SK-N-SH (cell line): Measurements from ENCODE around the gene RFX4. TPM values are rescaled to one million over a fixed set of nuclear protein-coding genes. Genes with fewer than 3 reads are reported as not detected.

ENCODE experiments used
- CTCF ChIA-PET: fragments of 300-600, 350-600 bp; formaldehyde crosslinking; extraction: SDS; loops from one replicate; lab custom pipeline; 2021; lab: Yijun Ruan, JAX
- POLR2A ChIA-PET: fragments of 350-600 bp; sonication (Branson Sonifier 250); formaldehyde crosslinking; extraction: SDS; loops from one replicate; lab custom pipeline; 2020; ENCODE audit warnings: antibody characterized with exemption, inconsistent platforms; lab: Yijun Ruan, JAX
- DNase-seq: peaks from one replicate; pipeline ENCODE4 v3.0.0; 2012
- H2AFZ ChIP-seq: fragments of 200-600 bp; sonication (generic); 2 replicates; pipeline ENCODE4 v1.8.1; 2016; ENCODE audit warnings: antibody characterized with exemption, mild to moderate bottlenecking, low read depth
- H3F3A ChIP-seq: fragments of 200-600 bp; sonication (generic); replicated peaks from 2 replicates; pipeline ENCODE3; 2016; ENCODE audit warnings: antibody characterized with exemption, mild to moderate bottlenecking; ENCODE audit not compliant: insufficient read depth
- H3K27ac ChIP-seq, 2 experiments: fragments of 200-500 bp in 1 of 2; fragments of 200-600 bp in 1 of 2; sonication (Bioruptor generic) in 1 of 2; sonication (generic), shearing (Covaris generic) in 1 of 2; 2 replicates each; pipeline versions ENCODE4 v1.5.1 to v1.6.1; 2014 to 2016; ENCODE audit warnings: low read depth in 2 of 2, inconsistent platforms in 1 of 2, low read length in 1 of 2, mild to moderate bottlenecking in 1 of 2, mixed read lengths in 1 of 2
- H3K27me3 ChIP-seq: fragments of 200-600 bp; sonication (generic), shearing (Covaris generic); 2 replicates; pipeline ENCODE4 v1.6.1; 2016; ENCODE audit warnings: mixed run types; ENCODE audit not compliant: insufficient read depth
- H3K36me3 ChIP-seq, 2 experiments: fragments of 200-500 bp in 1 of 2; fragments of 200-600 bp in 1 of 2; sonication (Bioruptor generic) in 1 of 2; sonication (generic) in 1 of 2; replicated peaks in 1 of 2; 2 replicates each; pipeline versions ENCODE3 to v1.5.1; 2014 to 2016; ENCODE audit warnings: low read length in 1 of 2, mild to moderate bottlenecking in 1 of 2; ENCODE audit not compliant: insufficient read depth in 2 of 2, control insufficient read depth in 1 of 2
- H3K4me1 ChIP-seq, 2 experiments: fragments of 200-500 bp in 1 of 2; fragments of 200-600 bp in 1 of 2; sonication (Bioruptor generic) in 1 of 2; sonication (generic), shearing (Covaris generic) in 1 of 2; 2 replicates each; pipeline versions ENCODE4 v1.5.1 to v1.6.1; 2014 to 2016; ENCODE audit warnings: low read depth in 1 of 2, low read length in 1 of 2, mixed run types in 1 of 2; ENCODE audit not compliant: insufficient read depth in 2 of 2, control insufficient read depth in 1 of 2
- H3K4me2 ChIP-seq: fragments of 200-600 bp; sonication (generic), shearing (Covaris generic); 2 replicates; pipeline ENCODE4 v1.6.1; 2017; ENCODE audit warnings: mixed run types
- H3K4me3 ChIP-seq, 2 experiments: fragments of 200-500 bp in 1 of 2; fragments of 200-600 bp in 1 of 2; sonication (Bioruptor generic) in 1 of 2; sonication (generic), shearing (Covaris generic) in 1 of 2; 2 replicates each; pipeline versions ENCODE4 v1.5.1 to v1.8.1; 2014 to 2016; ENCODE audit warnings: low read depth in 2 of 2, inconsistent platforms in 1 of 2, low read length in 1 of 2, mild to moderate bottlenecking in 1 of 2, mixed read lengths in 1 of 2, moderate library complexity in 1 of 2
- H3K79me2 ChIP-seq: fragments of 200-600 bp; sonication (generic); 2 replicates; pipeline ENCODE4 v1.8.1; 2017; ENCODE audit warnings: mild to moderate bottlenecking; ENCODE audit not compliant: insufficient read depth
- H3K9ac ChIP-seq: fragments of 200-600 bp; sonication (generic); 2 replicates; pipeline ENCODE4 v1.6.1; 2017; ENCODE audit warnings: mixed run types
- H3K9me2 ChIP-seq: fragments of 200-600 bp; sonication (generic); 2 replicates; pipeline ENCODE4 v1.6.1; 2017; ENCODE audit warnings: mixed run types
- H3K9me3 ChIP-seq: fragments of 200-600 bp; sonication (generic); 2 replicates; pipeline ENCODE4 v1.6.1; 2017; ENCODE audit warnings: mixed run types, mild to moderate bottlenecking, moderate library complexity
- H4K20me1 ChIP-seq: fragments of 200-600 bp; sonication (generic); 2 replicates; pipeline ENCODE4 v1.6.1; 2017; ENCODE audit warnings: mild to moderate bottlenecking, mixed run types; ENCODE audit not compliant: insufficient read depth
- ELF1 ChIP-seq: IDR thresholded peaks from 2 replicates; pipeline ENCODE4 v1.4.0; 2012
- EP300 ChIP-seq, 2 experiments: IDR thresholded peaks; 2 replicates each; pipeline versions ENCODE4 v1.4.0 to v1.6.1; 2012; ENCODE audit warnings: borderline replicate concordance in 1 of 2, low read depth in 1 of 2, low read length in 1 of 2
- FOSL2 ChIP-seq: IDR thresholded peaks from 2 replicates; pipeline ENCODE4 v1.4.0; 2012; ENCODE audit warnings: low read depth, mild to moderate bottlenecking, moderate library complexity, borderline replicate concordance
- FOXJ3 ChIP-seq: sonication (generic); formaldehyde crosslinking; IDR thresholded peaks from 2 replicates; pipeline ENCODE4 v1.5.1; 2020; ENCODE audit warnings: mild to moderate bottlenecking, missing genetic modification reagents
- FOXM1 ChIP-seq: IDR thresholded peaks from 2 replicates; pipeline ENCODE4 v1.4.0; 2012; ENCODE audit warnings: low read depth, mild to moderate bottlenecking
- GABPA ChIP-seq: IDR thresholded peaks from 2 replicates; pipeline ENCODE4 v1.4.0; 2012; ENCODE audit warnings: low read depth, mild to moderate bottlenecking
- JUND ChIP-seq: IDR thresholded peaks from 2 replicates; pipeline ENCODE4 v1.4.0; 2012
- NRF1 ChIP-seq: IDR thresholded peaks from 2 replicates; pipeline ENCODE4 v1.6.1; 2012; ENCODE audit warnings: low read depth, mild to moderate bottlenecking, low read length
- RAD21 ChIP-seq: IDR thresholded peaks from 2 replicates; pipeline ENCODE4 v1.6.1; 2012; ENCODE audit warnings: mild to moderate bottlenecking, low read length
- RFX5 ChIP-seq: IDR thresholded peaks from 2 replicates; pipeline ENCODE4 v1.6.1; 2012; ENCODE audit warnings: mild to moderate bottlenecking, improper control_type of control experiment, low read length
- RXRA ChIP-seq: IDR thresholded peaks from 2 replicates; pipeline ENCODE4 v1.4.0; 2012; ENCODE audit warnings: low read depth, mild to moderate bottlenecking, borderline replicate concordance
- SIN3A ChIP-seq: IDR thresholded peaks from 2 replicates; pipeline ENCODE4 v1.6.1; 2012; ENCODE audit warnings: low read depth, mild to moderate bottlenecking, low read length, moderate library complexity, borderline replicate concordance
- SMC3 ChIP-seq: IDR thresholded peaks from 2 replicates; pipeline ENCODE4 v1.6.1; 2012; ENCODE audit warnings: low read depth, low read length, improper control_type of control experiment
- TAF1 ChIP-seq: IDR thresholded peaks from 2 replicates; pipeline ENCODE4 v1.6.1; 2012; ENCODE audit warnings: low read depth, mild to moderate bottlenecking, low read length, moderate library complexity, borderline replicate concordance
- TCF12 ChIP-seq: IDR thresholded peaks from 2 replicates; pipeline ENCODE4 v1.4.0; 2012
- YY1 ChIP-seq: IDR thresholded peaks from 2 replicates; pipeline ENCODE4 v1.4.0; 2012; ENCODE audit warnings: low read depth, mild to moderate bottlenecking
- WGBS: methylation state at CpG from one replicate; pipeline ENCODE4 v1.1.6; 2017; ENCODE audit warnings: low lambda C conversion rate; 5-methylcytosine and 5-hydroxymethylcytosine counted together
- polyA plus RNA-seq, 3 experiments: library from polyadenylated mRNA; depleted of rRNA; stranded (reverse); fragments of >200 nt; gene quantifications; 2 replicates each; pipeline ENCODE4 v1.2.3, GENCODE V29; 2012
- TF ChIP-seq, protein P1 (sequence below): IDR thresholded peaks from 2 replicates; pipeline ENCODE4 v1.4.0; 2012; ENCODE audit warnings: low read depth, borderline replicate concordance
- TF ChIP-seq, protein P2 (sequence below): IDR thresholded peaks from 2 replicates; pipeline ENCODE4 v1.4.0; 2012; ENCODE audit warnings: low read depth, borderline replicate concordance
- TF ChIP-seq, protein P3 (sequence below): IDR thresholded peaks from 2 replicates; pipeline ENCODE4; 2012
- TF ChIP-seq, protein P4 (sequence below): fragments of 150-350 bp; IDR thresholded peaks from 2 replicates; pipeline ENCODE4 v1.6.1; 2016; ENCODE audit warnings: mild to moderate bottlenecking, low read depth, low read length

The RFX4 gene
- polyA plus RNA-seq, 1 of the 3 experiments (the other 2 are of a cell fraction), result not detected

DNA sequence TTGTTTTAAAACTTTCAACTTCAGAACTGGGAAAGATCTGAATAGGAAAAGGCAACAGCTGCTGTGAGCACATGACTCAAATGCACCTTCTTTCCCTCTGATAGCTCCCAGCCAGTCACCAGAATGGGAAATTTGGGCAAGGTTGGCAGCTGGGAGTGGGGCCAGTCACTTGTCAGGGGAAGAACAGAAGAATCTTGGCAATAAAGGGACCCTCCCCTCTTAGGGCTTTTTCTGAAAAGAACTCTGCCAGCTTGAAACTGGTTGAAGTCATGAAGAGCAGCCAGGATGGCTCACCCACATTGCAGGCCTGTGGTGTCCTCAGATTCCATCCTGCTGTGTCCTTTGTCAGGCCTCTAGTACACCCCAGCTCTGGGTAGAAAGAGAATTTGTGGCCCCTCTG lies 181.4 kb downstream of the RFX4 start:
- POLR2A ChIA-PET, result no interaction called here
- TF ChIP-seq YY1 (no peak), NRF1 (no peak), SMC3 (no peak), TCF12 (no peak), EP300 (IDR thresholded peaks at IDR 0.05; ENCODE audit: borderline replicate concordance in 1 of 2, low read depth in 1 of 2, low read length in 1 of 2) (no peak), GABPA (no peak), RAD21 (no peak), JUND (no peak), FOSL2 (no peak), RXRA (no peak), TAF1 (no peak)
- TF ChIP-seq, protein P1, sequence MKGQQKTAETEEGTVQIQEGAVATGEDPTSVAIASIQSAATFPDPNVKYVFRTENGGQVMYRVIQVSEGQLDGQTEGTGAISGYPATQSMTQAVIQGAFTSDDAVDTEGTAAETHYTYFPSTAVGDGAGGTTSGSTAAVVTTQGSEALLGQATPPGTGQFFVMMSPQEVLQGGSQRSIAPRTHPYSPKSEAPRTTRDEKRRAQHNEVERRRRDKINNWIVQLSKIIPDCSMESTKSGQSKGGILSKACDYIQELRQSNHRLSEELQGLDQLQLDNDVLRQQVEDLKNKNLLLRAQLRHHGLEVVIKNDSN, result no peak
- TF ChIP-seq, protein P2, sequence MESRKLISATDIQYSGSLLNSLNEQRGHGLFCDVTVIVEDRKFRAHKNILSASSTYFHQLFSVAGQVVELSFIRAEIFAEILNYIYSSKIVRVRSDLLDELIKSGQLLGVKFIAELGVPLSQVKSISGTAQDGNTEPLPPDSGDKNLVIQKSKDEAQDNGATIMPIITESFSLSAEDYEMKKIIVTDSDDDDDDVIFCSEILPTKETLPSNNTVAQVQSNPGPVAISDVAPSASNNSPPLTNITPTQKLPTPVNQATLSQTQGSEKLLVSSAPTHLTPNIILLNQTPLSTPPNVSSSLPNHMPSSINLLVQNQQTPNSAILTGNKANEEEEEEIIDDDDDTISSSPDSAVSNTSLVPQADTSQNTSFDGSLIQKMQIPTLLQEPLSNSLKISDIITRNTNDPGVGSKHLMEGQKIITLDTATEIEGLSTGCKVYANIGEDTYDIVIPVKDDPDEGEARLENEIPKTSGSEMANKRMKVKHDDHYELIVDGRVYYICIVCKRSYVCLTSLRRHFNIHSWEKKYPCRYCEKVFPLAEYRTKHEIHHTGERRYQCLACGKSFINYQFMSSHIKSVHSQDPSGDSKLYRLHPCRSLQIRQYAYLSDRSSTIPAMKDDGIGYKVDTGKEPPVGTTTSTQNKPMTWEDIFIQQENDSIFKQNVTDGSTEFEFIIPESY, result no peak
- TF ChIP-seq, all 33 proteins: peak for 0
- Histone ChIP-seq H2AFZ (no peak overlapping the region), H3K9me3 (no peaks in the 10 kb centered on the region), H3K4me3 (no peak overlapping the region), H3K4me2 (no peak overlapping the region), H3K27ac (no peak overlapping the region), H3K9me2 (no peaks in the 10 kb centered on the region), H3K9ac (no peak overlapping the region), H4K20me1 (no peaks in the 10 kb centered on the region), H3F3A (no peaks in the 10 kb centered on the region), H3K79me2 (no peaks in the 10 kb centered on the region), H3K4me1 (peaks cover 0 to 11% of the 10 kb centered on the region in 2 experiments; a peak in 3 of 4 replicates), H3K36me3 (no peaks in the 10 kb centered on the region), H3K27me3 (no peaks in the 10 kb centered on the region)
- CTCF ChIA-PET, result no interaction called here
- no peak for DNase-seq

DNA sequence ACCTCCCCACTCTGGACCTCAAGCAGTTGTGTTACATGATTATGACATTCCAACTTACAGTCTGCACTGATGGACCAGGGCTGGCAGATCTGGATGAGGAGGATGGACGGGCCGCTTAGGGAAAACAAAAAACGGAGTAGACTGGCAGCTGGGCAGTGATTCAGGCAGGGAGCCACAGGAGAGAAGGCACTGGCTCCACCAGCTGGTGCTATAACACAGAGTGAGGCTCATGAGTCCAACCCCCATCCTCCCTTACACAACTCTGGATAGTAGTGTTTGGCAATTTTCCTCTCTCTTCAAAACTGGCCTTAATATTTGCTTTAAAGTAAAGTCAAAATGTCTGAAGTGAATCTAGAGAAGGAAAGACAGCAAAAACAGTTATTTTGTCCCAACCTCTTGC lies 181.9 kb downstream of the RFX4 start:
- ChIA-PET POLR2A (no interaction called here), CTCF (interaction anchor here (1.6 kb wide), 1 partner anchor 154 kb away, joined by 4 read pairs; no protein-coding TSS in a partner anchor)
- H3K9me3 ChIP-seq, result no peaks in the 10 kb centered on the region
- no peak overlapping the region for H2AFZ ChIP-seq
- H3K4me3 ChIP-seq, result no peak overlapping the region
- WGBS, result 89% methylated on average over 3 of the region's 3 CpGs
- no peaks in the 10 kb centered on the region for H4K20me1 ChIP-seq
- no peak overlapping the region for H3K9ac ChIP-seq
- no peak overlapping the region for H3K27ac ChIP-seq
- H3K36me3 ChIP-seq, result no peaks in the 10 kb centered on the region
- no peaks in the 10 kb centered on the region for H3F3A ChIP-seq
- no peaks in the 10 kb centered on the region for H3K79me2 ChIP-seq
- DNase-seq, result no peak
- H3K9me2 ChIP-seq, result no peaks in the 10 kb centered on the region
- H3K4me2 ChIP-seq, result no peak overlapping the region
- H3K27me3 ChIP-seq, result no peaks in the 10 kb centered on the region
- H3K4me1 ChIP-seq, result peaks cover 0 to 9% of the 10 kb centered on the region in 2 experiments; a peak in 3 of 4 replicates
- no peak for TF ChIP-seq RFX5
- TF ChIP-seq FOXM1, result no peak
- TF ChIP-seq RAD21, result no peak
- TF ChIP-seq TCF12, result no peak
- no peak for TF ChIP-seq FOXJ3 (CRISPR knock-in tag)
- TF ChIP-seq SMC3, result no peak
- TF ChIP-seq NRF1, result no peak
- TF ChIP-seq, protein P2, result no peak
- TF ChIP-seq, protein P3, sequence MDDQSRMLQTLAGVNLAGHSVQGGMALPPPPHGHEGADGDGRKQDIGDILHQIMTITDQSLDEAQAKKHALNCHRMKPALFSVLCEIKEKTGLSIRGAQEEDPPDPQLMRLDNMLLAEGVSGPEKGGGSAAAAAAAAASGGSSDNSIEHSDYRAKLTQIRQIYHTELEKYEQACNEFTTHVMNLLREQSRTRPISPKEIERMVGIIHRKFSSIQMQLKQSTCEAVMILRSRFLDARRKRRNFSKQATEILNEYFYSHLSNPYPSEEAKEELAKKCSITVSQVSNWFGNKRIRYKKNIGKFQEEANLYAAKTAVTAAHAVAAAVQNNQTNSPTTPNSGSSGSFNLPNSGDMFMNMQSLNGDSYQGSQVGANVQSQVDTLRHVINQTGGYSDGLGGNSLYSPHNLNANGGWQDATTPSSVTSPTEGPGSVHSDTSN, result no peak
- TF ChIP-seq, protein P4, sequence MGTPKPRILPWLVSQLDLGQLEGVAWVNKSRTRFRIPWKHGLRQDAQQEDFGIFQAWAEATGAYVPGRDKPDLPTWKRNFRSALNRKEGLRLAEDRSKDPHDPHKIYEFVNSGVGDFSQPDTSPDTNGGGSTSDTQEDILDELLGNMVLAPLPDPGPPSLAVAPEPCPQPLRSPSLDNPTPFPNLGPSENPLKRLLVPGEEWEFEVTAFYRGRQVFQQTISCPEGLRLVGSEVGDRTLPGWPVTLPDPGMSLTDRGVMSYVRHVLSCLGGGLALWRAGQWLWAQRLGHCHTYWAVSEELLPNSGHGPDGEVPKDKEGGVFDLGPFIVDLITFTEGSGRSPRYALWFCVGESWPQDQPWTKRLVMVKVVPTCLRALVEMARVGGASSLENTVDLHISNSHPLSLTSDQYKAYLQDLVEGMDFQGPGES, result no peak
- no peak for TF ChIP-seq ELF1
- no peak for TF ChIP-seq SIN3A
